NCI-H82 (cell line): ENCODE data around the gene ZBTB38.

Experiments
- DNase-seq: peaks from one replicate; lab custom pipeline; 2025; lab: John Stamatoyannopoulos, UW

Gene ZBTB38

DNA sequence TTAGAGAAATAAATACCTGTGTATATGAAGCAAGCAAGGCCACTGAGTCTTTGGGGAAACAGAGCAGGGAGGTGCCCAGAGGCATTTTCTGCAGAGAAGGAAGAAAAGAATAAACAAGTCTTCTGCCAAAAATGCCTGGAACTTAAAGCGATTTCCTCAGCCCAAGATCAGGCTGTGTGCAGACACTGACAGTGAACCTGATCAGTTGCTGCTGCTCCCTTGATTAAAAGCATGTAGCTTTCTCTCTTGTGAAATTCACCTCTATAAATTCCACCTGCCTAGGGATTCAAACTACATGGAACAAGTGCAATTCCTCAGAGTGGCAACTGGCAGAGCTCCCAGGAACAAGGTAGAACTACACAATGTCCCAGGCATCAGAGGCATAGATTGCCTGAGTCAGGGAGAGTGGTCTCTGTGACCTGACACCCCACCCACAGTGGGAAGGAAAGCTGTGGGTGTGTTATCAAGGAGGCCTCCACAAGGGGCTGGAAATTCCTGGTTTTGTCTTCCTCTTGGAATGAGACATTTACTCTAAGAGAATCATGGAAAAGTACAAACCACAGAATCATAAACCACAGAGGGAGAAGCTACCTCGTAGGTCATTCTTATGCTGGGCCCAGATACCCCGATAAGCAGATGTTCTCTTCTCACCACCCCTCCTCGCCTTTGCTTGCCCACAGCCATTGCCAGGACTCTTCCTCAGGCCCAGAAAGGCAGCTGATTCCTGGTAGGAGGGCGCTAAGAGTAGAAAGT is 1.8 kb upstream of the ZBTB38 start:
- no peak for DNase-seq

DNA sequence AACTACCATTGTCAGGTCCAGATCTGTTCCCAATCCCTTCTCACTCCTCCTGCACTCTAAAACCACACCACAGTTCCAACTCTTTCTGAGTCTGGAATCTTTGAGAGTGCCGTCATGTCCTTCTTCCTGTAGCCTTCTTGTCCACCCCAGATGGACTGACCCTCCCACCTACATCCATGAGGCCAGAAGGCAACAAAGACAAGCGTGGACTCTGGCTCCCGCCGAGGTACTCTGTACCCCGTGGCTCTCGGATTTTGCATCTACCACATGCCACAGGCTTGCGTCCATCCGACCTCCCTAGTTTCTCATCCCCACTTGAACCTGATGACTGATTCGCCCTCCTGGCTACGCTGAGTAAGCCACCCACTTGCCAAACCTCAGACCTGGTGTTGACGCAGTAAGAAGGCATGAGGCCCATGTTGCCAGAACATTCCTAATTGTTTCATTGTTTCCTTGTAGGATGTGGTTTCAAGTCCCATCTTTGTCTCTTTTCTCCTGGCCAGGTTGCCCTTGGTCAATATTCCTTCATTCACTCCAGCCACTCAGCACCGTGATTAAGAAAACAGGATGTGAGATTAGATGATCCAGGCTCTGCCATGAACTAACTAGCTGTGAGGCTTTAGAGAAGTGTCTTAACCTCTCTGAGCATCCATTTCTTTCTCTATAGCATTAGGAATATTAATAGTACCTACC is 1.1 kb upstream of the ZBTB38 start:
- DNase-seq: no peak

DNA sequence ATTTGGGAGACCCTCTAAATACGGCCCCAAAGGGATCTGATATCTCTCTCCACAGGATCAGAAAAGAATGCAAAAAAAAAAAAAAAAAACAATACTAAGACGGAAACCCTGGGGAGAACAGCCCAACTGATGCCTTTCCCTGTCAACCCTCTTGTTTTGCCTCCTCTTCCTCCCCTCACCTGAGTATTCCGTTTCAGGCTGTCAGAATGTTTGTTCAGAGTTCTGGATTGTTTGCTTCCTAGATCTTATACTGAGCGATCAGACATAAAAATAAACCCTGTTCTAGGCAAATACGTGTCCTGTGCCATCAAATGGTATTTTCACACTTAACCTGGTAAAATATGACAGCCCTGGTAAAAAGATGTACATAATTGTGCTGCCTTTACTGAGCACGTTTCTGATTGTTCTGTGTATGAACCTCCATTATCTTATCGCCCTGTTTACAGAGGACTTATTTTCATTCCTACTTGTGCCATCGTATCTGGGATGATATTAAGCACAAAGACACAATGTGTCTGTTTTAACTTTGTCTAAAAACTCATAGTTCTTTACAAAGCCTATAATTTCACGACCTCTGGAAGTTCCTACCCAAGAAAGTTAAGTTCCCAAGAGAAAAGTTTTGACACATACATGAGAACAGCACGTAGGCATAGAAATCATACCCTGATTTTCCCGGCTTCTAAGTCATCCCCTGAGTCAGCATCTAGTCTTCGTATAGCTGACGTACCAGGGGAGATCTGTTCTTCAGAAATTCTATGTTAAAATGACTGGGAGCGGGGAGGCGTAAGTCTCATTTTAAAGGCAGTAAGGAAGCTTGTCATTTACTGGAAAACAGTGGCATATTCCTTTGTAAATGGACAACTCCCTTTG is 856 bp downstream of the ZBTB38 start:
- DNase-seq: no peak

DNA sequence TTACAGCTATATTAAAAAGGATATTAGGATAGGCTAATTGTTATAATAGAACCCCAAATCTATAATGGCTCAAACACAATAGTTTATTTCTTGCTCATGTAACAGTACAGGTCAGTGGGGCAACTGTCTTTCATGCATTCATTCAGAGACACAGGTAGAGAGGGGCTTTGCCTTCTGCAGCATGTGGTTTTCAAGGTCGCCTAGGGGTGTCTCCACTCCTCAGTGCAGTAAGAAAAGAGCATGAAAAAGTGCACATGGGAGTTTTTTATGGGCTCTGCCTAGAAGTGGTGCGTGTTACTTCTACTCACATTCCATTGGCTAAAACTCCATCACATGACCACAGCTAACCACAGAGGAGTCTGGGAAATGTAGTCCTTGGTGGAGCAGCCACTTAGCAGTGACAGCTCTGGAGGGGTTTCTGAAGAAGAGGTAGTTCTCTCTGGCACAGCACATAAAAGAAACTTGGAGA is 1.8 kb downstream of the ZBTB38 start:
- peak; percentile 96 for DNase-seq

DNA sequence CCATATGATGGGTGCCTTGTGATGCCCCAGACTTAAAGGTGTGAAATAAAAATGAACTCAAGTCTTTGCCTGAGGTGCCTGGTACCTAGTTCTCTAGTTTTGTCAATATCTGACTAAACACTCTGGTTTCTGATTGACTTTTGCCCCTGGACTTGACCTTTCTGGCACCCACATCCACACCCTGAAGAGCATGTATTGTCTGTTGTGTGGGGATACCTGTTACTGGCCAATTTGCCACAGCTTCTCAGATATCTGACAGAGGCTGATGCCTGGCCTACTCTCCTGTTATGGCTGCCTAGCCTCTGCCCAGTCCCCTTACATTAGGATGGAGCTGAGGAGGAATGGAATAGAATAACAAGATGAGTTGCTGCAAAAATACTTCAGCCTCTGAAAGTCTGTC is 3.6 kb downstream of the ZBTB38 start:
- no peak for DNase-seq

DNA sequence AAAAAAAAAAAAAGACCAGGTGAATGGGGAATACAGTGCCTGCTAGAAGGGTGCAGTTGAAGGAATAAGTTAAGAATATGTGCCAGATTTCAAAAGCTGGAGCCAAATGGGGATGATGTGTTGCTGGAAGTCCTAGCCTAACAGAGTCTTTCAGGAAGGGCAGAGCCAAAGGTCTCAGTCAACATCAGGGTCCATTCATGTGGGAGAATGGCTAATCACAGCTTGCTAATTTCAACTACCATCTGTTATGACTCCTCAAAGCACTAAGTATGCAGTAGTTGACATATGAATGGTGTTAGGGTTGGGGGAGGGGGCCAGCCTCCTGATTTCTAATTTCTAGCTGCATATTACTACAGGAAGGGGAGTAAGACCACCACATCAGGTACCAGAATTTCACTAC is 4.4 kb downstream of the ZBTB38 start:
- DNase-seq: peak; percentile 78

DNA sequence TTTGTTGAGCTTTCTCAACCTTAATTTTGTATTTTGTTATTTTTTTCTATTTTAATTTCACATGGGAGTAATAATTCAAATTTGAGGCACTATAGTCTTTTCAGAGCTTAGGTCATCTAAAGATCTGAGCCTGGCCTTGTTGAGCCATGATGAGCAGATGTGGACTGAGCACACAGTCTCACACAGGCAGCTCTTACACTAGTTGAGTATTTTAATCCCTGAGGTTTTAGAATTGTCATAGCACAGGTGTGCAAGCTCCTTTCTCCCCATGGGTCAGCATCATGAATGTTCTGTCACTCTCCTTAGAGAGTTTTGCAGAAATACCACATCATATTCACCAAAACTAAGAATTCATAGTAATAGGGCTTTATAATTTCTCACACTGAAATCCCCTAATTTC is 4.9 kb downstream of the ZBTB38 start:
- peak; percentile 69 for DNase-seq

DNA sequence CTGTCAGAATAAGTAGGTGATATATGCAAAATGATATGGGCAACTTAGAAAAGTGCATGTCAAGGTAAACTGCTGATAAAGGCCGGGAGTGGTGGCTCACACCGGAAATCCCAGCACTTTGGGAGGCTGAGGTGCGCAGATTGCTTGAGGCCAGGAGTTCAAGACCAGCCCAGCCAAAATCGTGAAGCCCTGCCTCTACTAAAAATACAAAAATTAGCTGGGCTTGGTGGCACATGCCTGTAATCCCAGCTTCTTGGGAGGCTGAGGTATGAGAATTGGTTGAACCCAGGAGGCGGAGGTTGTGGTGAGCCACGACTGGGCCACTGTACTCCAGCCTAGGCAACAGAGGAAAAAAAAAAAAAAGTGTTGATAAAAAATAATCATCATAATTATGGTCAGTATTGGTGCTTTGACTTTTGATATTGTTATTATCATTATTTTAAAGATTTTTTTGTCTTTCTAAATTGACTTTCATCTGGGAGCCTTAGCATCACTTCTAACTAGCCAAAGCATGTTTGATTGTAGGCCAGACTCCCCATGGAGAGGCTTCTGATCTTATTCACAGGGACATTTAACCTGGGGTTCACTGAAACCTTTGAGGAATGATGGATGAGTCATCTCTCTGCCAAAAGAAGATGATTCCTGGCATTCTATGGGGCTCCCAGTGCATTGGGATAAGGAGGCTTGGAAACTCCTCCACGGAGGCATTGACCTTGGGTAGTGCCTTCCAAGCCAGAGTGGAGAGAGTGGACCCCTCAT is 5.6 kb downstream of the ZBTB38 start:
- no peak for DNase-seq

DNA sequence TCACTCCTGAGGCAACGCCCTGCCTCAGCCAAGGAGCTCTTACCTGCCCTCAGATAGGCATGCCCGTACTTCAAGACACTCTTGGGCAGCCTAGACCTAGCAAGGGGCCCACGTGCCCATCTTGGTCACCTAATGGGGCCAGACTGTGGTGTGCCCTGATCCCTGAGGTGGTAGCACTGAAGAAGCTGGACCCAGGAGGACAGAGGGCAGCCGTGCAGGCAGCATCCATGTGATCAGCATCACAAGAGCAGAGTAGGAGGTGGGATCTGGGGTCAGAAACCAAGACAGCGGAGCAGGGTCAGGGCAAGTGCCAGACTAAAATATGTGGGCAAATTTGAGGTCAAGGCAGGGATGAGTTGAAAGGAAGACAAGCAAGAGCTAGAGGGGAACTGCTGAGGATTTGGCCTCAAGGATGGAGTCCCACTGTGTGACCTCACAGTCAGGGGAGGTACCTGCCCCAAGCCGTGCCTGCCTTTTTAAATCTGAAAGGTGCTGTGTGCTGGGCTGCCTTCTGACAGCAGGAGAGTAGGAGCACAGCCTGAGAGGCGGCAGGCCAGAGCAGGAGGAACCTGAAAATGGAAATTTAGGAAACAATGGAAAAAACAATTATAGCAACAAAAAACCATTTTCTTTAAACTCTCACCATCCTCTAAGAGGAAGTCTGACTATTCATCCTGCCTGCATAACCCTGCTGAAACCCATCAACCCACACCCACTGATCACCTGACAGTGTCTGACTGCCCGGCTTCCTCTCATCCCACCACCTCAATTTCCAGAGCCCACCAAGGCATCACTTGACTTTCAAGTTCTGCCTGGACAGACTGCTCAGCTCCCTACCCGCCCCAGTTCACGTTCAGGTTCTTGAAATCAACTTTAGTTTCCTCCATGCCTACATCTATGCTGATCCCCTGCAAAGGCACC is 7.3 kb downstream of the ZBTB38 start:
- DNase-seq: no peak

DNA sequence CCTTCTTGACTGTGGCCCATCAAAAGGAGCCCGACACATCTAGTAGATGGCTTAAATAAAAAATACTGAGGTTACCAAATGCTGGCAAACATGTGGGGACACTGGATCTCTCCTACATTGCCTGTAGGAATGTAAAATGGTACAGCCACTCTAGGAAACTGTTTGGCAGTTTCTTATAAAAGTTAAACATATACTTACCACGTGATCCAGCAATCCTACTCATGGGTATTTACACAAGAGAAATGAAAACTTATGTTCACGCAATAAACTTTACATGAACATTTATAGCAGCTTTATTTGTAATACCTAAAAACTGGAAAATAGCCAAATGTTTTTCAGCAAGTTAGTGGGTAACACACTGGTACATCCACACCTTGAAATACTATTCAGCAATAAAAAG is 9.1 kb downstream of the ZBTB38 start:
- DNase-seq: no peak

DNA sequence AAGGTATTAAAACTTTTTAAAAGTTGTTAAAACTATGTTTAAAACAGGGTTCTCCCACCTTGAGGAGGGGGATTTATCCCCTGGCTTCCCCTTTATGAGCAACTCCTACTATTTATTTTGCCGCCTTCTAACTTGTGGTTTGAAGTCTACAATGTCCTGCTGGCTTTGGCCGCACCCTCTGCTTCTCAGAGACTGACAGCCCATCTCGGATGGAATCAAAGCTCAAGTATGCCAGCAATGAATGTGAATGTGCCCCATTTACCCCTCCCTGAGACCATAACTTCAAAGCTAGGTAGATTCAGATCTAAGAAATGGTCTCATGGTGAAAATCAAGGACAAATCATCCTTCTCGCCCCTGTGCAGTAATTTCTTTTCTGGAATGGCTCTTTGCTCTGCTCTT is 10.3 kb downstream of the ZBTB38 start:
- DNase-seq: no peak

DNA sequence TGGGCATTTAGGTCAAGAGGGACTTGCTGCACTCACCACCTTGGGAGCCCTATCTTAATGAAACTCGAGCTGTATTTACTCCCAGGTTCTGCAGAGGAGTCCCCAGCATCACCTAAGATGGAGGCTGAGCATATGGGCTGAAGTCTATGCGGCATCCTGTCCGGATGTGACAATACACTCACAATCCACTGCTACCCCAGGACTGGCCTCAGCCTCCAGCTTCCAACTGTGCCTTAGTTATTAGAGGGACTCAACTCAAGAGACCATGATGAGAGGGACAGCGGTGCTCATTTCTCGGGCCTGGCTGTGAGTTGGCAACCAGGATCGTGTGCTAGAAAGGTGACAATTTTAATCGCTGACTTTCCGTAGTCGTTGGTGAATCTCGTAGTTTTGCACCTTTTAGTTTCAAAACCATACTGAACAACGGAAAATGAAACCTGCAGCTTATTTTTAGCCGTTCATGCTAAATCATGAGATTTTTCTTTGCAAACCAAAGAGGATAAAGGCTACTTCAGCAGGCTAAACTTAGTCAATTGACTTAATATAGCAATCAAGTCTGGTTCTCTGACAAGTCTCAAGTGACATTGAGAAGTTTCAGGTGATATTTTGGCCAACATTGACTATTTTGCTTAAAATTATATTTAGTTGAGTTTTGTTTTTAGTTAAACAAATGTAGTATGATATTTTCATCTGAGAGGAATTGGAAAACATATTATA is 11.1 kb downstream of the ZBTB38 start:
- DNase-seq: no peak

DNA sequence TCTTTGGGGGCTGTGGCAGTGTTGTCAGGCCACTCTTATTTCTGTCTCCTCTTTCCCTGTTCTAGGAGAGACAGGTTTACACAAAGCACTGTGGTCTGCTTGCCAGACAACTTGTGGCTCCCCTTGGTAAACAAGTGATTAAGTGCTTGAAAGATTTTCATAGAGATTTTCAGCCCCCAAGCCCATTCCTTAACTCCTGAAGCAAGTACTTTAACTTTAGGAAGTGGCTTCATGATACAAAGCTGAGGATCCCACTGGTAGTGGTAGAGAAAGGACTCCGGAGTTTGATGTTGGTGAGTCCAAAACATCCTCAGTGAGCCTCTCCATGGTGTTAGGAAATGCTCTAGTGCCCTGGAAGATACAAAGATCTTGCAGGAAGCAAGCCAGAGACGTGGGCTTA is 12.0 kb downstream of the ZBTB38 start:
- peak; percentile 21 for DNase-seq

DNA sequence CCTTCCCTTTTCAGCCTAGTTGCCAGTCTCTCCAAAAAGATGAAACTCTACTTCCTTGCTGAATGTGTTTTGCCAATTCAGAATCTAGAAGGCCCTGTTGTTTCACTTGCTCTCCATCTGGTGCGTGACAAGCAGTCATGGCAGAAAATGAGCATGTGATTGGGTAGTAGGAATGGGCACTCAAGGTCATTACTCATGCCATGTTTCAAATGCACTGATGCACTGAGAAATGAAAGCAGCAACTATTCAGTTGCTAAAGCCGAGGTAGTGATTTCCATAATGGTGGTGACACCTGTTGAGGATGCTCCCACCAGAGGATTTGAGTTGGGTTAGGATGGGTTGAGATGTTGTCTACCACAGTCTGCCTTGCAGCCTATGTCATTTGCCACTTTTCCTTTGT is 12.7 kb downstream of the ZBTB38 start:
- no peak for DNase-seq

DNA sequence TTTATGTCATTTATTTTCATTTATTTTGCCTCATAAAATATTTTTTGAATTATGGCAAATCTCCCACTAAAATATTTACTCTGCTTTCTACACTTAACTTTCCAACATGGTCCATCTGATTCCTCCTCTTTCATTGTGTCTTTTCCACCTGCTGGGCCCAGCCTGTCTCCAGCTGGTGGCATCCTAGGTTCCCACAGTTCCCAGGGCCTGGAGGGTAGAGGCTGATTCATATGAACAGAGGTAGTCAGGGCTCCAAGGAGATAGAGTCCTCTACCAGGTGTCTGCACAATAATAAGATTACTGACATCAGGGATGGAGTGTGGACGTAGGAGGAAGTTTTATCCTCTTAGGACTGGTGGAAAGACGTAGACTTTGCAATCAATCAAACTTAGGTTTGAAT is 14.3 kb downstream of the ZBTB38 start:
- DNase-seq: peak; percentile 100

DNA sequence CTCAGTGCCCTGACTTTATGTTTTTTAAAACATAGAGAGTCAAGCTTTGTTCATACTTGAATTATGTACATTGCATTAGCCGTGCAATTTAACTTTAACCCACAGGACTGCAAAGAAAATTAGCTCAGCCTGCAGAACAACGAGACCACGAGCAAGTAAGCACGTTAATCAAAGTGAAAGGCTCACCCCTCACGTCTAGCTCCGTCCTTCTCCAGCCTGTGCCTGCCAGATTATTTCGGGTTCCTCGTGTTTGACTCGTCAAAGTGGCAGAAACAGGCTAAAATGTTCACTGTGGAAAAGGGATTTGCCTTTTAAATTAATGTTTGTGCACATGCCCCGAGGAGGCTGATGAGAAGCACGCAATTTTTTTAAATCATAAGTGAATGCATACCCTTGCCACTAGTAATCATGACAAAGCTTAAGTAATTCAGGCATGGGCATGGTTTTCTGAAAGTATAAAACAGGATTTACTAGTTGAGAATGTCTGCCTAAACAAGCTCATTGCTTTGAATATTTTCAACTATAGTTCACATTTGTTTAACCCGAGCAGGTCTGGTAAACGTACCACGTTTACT is 15.3 kb downstream of the ZBTB38 start:
- DNase-seq: peak; percentile 73

DNA sequence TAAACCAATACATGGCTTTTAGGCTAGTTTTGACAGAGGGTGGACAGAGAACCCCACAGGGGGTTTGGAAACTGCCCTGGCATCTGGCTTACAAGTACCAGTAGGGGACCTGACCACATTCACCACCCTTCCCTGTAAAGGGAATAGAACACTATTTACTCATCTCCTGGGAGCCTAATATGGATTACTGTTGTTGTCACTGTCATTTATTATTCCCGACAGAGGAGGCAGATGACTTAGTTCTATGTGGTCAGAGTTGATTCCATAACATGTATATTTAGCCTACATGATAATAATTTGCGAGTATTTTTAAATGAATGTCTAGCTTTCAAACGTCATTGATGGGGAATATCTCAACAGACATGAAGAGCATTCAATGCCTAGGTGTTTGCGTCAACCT is 15.9 kb downstream of the ZBTB38 start:
- peak; percentile 71 for DNase-seq

DNA sequence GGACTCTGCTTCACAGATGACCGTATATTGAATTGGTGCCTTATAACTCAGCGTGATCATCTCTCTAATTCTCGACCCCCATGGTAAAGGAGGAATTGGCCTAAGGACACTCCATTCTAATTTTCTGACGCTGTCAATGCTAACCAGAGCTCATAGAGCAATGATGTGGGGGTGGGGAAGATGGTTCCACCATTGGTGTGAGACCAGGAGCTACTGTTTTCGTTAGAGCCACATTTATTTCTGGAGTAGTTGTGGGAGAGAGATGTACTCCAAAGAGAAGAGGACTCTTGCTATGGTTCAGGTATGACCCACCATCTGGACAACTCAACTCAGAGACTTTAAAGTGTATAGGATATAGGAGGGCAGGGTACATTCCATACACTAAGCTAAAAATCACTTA is 16.3 kb downstream of the ZBTB38 start:
- DNase-seq: peak; percentile 49

DNA sequence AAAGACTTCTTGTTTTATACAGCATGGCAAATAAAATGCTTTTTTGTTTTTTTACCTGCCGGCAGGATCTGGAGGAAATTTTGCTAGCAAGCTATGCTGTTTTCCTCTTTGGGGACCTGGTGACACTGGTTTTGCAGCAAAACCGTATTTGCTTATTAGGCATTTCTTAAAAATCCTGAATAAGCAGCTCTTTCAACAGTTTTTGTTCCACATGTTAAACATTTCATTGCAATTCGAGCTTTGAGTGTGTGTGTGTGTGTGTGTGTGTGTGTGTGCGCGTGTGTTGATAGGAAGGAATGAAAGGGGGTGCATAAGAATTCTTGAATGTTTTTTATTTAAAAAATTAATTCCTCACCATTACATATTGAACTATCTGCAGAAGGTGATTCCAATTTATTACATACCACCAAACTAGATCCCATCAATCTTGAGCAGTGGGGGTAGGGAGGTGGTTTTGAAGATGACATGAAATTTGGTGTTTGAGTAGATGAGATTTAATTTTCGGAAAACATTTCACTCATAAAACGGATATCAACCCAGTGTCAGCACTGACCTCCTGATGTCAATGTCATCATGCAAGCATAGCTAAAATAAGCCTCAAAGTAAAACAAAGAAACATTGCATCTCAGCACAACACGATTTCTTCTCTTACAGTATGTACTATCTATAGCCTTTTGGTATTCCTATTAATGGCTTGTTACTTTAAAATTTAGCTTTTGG is 17.3 kb downstream of the ZBTB38 start:
- DNase-seq: peak; percentile 30
